Activated naive CD4-positive, alpha-beta T cell treated with anti-CD3 and anti-CD28 coated beads for 36 hours (primary cell): ENCODE results near the gene SASH3. TPM values are rescaled to one million over a fixed set of nuclear protein-coding genes. Genes with fewer than 3 reads are reported as not detected.

Source experiments
- CTCF ChIA-PET: fragments of 350-600 bp; sonication (Branson Sonifier 250); formaldehyde crosslinking; loops from one replicate; lab custom pipeline; 2021; ENCODE audit warnings: antibody characterized with exemption; lab: Charles Lee
- DNase-seq: peaks from one replicate; pipeline ENCODE4 v3.0.0-alpha.2; 2020
- H3K27ac Mint-ChIP-seq: one replicate; pipeline ENCODE4 v1.8.0; 2021; ENCODE audit warnings: mild to moderate bottlenecking, mixed read lengths
- H3K27me3 Mint-ChIP-seq: one replicate; pipeline ENCODE4 v1.8.0; 2021; ENCODE audit warnings: low read depth, mixed read lengths
- H3K36me3 Mint-ChIP-seq: one replicate; pipeline ENCODE4 v1.8.0; 2021; ENCODE audit warnings: low read depth, mixed read lengths
- H3K4me1 Mint-ChIP-seq: one replicate; pipeline ENCODE4 v1.8.0; 2021; ENCODE audit warnings: low read depth, mixed read lengths
- H3K4me3 Mint-ChIP-seq: one replicate; pipeline ENCODE4 v1.8.0; 2021; ENCODE audit warnings: mild to moderate bottlenecking, moderate library complexity, mixed read lengths
- H3K9me3 Mint-ChIP-seq: one replicate; pipeline ENCODE4 v1.8.0; 2021; ENCODE audit warnings: mixed read lengths
- intact Hi-C: fragments of 100-400 bp; cut with micrococcal nuclease; formaldehyde crosslinking; loops from one replicate; pipeline ENCODE4 v1.15.1; 2023
- total RNA-seq, 2 experiments: library from RNA; stranded (reverse); gene quantifications; one replicate each; pipeline ENCODE4 v1.2.3, GENCODE V29; 2021

The SASH3 gene
- total RNA-seq, 2 experiments from 2014 or later = 90.3 to 98.7 TPM

DNA sequence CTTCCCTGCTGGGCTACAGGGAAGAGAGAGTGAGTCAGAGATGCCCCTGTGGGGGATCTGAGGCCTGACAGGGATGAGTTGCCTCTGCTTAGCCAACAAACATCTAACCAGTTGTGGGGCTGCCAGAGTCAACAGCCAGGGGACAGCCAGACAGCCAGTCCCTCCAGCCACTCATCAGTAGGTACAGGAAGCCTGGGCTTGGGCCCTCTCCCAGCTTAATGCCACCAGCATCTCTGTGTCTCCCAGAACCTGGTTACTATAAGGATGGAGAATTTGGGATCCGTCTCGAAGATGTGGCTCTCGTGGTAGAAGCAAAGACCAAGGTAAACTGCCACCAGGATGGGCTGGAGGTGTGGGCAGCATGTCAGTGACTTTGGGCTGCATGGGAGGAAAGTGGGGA lies 17.3 kb upstream of the SASH3 start:
- H3K36me3 Mint-ChIP-seq = no peaks in the 10 kb centered on the region
- peaks cover 39% of the 10 kb centered on the region for H3K4me1 Mint-ChIP-seq
- no peaks in the 10 kb centered on the region for H3K9me3 Mint-ChIP-seq
- H3K27me3 Mint-ChIP-seq = no peaks in the 10 kb centered on the region
- DNase-seq = no peak
- no peak overlapping the region for H3K4me3 Mint-ChIP-seq
- intact Hi-C loops = no loop called here
- no peak overlapping the region for H3K27ac Mint-ChIP-seq
- CTCF ChIA-PET = interaction anchor here (1.1 kb wide), 1 partner anchor 31 kb away, joined by 3 read pairs; no protein-coding TSS in a partner anchor

DNA sequence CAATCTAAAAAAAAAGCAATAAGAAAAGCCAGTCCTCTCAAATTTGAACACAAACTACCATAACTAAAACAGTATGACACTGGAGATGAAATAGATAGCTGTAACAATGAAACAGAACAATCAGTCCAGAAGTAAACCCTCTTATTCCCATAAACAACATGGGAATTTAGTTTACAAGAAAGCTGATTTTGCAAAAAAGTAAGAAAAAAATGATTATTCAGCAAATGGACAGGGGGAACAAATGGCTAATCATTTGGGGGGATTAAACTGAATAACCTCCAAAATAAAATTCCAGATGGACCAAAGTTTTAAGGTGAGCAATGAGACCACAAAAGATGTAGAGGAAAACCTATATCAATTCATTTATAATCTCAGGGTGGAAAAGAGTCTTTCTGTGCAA lies 16.1 kb upstream of the SASH3 start:
- CTCF ChIA-PET = interaction anchor here (0.6 kb wide), 1 partner anchor 26 kb away, joined by 4 read pairs; no protein-coding TSS in a partner anchor
- Mint-ChIP-seq H3K27ac (no peak overlapping the region), H3K36me3 (no peaks in the 10 kb centered on the region), H3K4me3 (no peak overlapping the region), H3K9me3 (no peaks in the 10 kb centered on the region), H3K4me1 (peaks cover 39% of the 10 kb centered on the region), H3K27me3 (no peaks in the 10 kb centered on the region)
- intact Hi-C loops = no loop called here
- no peak for DNase-seq

DNA sequence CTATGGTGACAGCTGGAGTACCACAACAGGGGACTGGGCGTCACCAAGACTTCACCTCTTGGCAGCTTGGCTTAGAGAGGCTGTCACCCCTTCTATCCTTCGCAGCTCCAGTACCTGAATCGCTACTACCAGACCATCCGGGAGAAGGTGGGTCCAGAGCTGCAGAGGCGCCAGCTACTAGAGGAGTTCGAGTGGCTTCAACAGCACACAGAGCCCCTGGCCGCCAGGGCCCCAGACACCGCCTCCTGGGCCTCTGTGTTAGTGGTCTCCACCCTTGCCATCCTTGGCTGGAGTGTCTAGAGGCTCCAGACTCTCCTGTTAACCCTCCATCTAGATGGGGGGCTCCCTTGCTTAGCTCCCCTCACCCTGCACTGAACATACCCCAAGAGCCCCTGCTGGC lies 11.6 kb upstream of the SASH3 start:
- DNase-seq = no peak
- peaks cover 51% of the 10 kb centered on the region for H3K4me1 Mint-ChIP-seq
- intact Hi-C loops = no loop called here
- no peaks in the 10 kb centered on the region for H3K9me3 Mint-ChIP-seq
- no peak overlapping the region for H3K27ac Mint-ChIP-seq
- H3K27me3 Mint-ChIP-seq = no peaks in the 10 kb centered on the region
- CTCF ChIA-PET = interaction anchor here (1.4 kb wide), 1 partner anchor 8 kb away, joined by 4 read pairs; no protein-coding TSS in a partner anchor
- H3K4me3 Mint-ChIP-seq = no peak overlapping the region
- H3K36me3 Mint-ChIP-seq = no peaks in the 10 kb centered on the region

- peaks cover 54% of the 10 kb centered on the region for H3K4me1 Mint-ChIP-seq
- no peak overlapping the region for H3K4me3 Mint-ChIP-seq
- H3K36me3 Mint-ChIP-seq = no peaks in the 10 kb centered on the region
- H3K9me3 Mint-ChIP-seq = no peaks in the 10 kb centered on the region
- DNase-seq = no peak
- no peaks in the 10 kb centered on the region for H3K27me3 Mint-ChIP-seq
- peak overlapping the region; percentile 46 for H3K27ac Mint-ChIP-seq
- intact Hi-C loops = loop anchor here (1.0 kb wide), 1 partner anchor 10 kb away; no protein-coding TSS in a partner anchor
- CTCF ChIA-PET = interaction anchor here (1.4 kb wide), 1 partner anchor 9 kb away, joined by 4 read pairs; no protein-coding TSS in a partner anchor
Observed at GRCh38 chrX:129768586-129769466, 10.9 kb upstream of the SASH3 start.

- H3K4me3 Mint-ChIP-seq = no peak overlapping the region
- H3K4me1 Mint-ChIP-seq = peaks cover 62% of the 10 kb centered on the region
- intact Hi-C loops = loop anchor here (1.0 kb wide), 1 partner anchor 10 kb away; no protein-coding TSS in a partner anchor
Observed at GRCh38 chrX:129769467-129770154, 10.1 kb upstream of the SASH3 start.

DNA sequence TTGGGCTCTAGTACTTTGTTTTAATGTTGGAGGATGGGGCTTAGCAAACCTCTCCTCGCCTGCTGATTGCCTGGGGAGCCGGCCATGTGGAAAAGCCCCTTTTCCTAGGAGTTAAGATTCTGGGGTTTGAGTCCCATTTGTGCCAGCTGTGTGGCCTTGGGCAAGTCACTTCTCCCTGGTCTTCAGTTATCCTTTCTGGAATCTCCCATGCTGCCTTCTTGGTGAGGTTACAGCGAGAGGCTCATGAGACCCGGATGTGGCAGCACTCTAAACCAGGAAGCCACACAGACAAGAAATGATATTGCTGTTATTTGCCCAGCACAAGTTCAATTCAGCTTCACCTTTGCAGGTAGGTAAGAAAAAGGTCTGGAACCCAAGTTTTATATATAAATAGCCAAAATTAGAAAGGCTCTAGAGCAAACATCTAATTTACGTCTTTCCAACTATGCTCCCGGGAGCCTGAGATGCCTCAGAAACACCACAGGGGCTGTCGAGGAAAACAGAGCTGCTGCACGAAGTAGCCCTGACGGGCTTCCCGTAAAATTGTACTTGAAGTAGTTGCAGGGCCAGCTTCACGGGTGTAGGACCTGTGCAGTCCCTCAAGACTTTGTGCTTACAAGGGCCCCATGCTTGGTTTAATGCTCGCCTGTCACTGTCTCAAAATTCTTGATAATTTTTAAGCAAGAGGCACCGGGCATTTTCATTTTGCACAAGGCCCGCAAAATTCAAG lies 8.3 kb upstream of the SASH3 start:
- Mint-ChIP-seq H3K9me3 (no peaks in the 10 kb centered on the region), H3K27ac (peak overlapping the region; percentile 92), H3K4me1 (peaks cover 71% of the 10 kb centered on the region), H3K27me3 (no peaks in the 10 kb centered on the region), H3K4me3 (peak overlapping the region; percentile 34), H3K36me3 (no peaks in the 10 kb centered on the region)
- CTCF ChIA-PET = interaction anchor here (0.9 to 2.6 kb wide), 5 partner anchors 9 to 167 kb away, joined by 3 to 10 read pairs (median 4); partner anchors contain the start of gene SASH3
- intact Hi-C loops = no loop called here
- peak; percentile 61 for DNase-seq

More at GRCh38 chrX:129769467-129770154, 10.1 kb upstream of the SASH3 start:
- peak overlapping the region; percentile 77 for H3K27ac Mint-ChIP-seq
- no peaks in the 10 kb centered on the region for H3K36me3 Mint-ChIP-seq
- H3K9me3 Mint-ChIP-seq = no peaks in the 10 kb centered on the region
- CTCF ChIA-PET = interaction anchor here (2.6 kb wide), 1 partner anchor 13 kb away, joined by 10 read pairs; no protein-coding TSS in a partner anchor
- no peaks in the 10 kb centered on the region for H3K27me3 Mint-ChIP-seq
- peak; percentile 68 for DNase-seq

- no peaks in the 10 kb centered on the region for H3K27me3 Mint-ChIP-seq
- peak overlapping the region; percentile 32 for H3K4me3 Mint-ChIP-seq
- DNase-seq = peak; percentile 68
- CTCF ChIA-PET = interaction anchor here (1.1 to 2.1 kb wide), 3 partner anchors 8 to 17 kb away, joined by 3 to 5 read pairs (median 3); no protein-coding TSS in a partner anchor
- H3K4me1 Mint-ChIP-seq = peaks cover 67% of the 10 kb centered on the region
- no peaks in the 10 kb centered on the region for H3K36me3 Mint-ChIP-seq
- no peaks in the 10 kb centered on the region for H3K9me3 Mint-ChIP-seq
- intact Hi-C loops = no loop called here
- H3K27ac Mint-ChIP-seq = peak overlapping the region; percentile 91
Observed at GRCh38 chrX:129772796-129773431, 6.8 kb upstream of the SASH3 start.

GRCh38 chrX:129773649-129774458 lies 5.9 kb upstream of the SASH3 start:
- Mint-ChIP-seq H3K4me1 (peaks cover 62% of the 10 kb centered on the region), H3K4me3 (no peak overlapping the region), H3K27ac (peak overlapping the region; percentile 91), H3K27me3 (no peaks in the 10 kb centered on the region), H3K9me3 (no peaks in the 10 kb centered on the region), H3K36me3 (no peaks in the 10 kb centered on the region)
- CTCF ChIA-PET = interaction anchor here (0.9 to 1.1 kb wide), 3 partner anchors 9 to 18 kb away, joined by 3 to 4 read pairs (median 3); no protein-coding TSS in a partner anchor
- DNase-seq = peak; percentile 63
- intact Hi-C loops = no loop called here

DNA sequence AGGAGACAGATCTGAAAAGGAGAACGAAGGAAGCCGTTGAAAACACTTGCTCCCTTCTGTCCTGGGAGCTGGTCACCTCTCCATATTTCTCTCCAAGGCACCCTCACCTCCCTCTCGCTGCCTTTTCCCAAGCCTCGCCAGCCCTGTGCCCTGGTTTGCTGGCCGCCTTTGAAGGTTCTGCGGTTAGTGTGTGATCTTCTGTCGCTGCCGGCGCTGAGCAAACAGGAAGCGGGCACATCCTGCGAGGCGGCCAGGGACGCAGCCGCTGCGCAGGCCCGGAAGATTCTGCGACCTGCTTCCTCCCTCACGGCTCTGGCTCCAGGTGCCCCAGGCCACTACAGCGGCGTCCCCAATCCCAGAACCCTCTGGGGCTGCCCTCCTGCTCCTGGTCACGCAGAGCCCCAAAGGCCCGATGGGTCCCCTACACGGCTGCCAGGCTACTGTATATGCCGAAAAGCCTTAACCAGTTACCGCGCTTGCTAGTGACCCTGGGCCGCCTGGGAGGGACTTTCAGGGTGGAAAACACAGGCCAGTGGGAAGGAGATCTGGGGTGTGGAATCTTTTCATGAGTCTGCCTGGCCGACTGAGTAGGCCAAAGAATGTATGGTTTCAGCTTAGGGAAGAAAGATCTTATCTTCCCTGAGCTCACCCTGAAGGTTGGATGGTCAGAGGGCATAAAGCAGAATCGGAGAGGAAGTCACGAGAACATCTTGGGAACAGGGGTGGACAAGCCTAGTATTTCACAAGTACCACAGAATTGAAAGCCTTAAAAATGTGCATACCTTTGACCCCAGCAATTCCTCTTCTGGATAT lies 2.3 kb upstream of the SASH3 start:
- Mint-ChIP-seq H3K27ac (peak overlapping the region; percentile 97), H3K27me3 (no peaks in the 10 kb centered on the region), H3K9me3 (no peaks in the 10 kb centered on the region), H3K4me3 (peak overlapping the region; percentile 82), H3K36me3 (peaks cover 17% of the 10 kb centered on the region), H3K4me1 (peaks cover 49% of the 10 kb centered on the region)
- DNase-seq = peak; percentile 83
- CTCF ChIA-PET = interaction anchor here (1.0 to 1.8 kb wide), 3 partner anchors 11 to 21 kb away, joined by 3 to 6 read pairs (median 3); no protein-coding TSS in a partner anchor
- intact Hi-C loops = no loop called here

DNA sequence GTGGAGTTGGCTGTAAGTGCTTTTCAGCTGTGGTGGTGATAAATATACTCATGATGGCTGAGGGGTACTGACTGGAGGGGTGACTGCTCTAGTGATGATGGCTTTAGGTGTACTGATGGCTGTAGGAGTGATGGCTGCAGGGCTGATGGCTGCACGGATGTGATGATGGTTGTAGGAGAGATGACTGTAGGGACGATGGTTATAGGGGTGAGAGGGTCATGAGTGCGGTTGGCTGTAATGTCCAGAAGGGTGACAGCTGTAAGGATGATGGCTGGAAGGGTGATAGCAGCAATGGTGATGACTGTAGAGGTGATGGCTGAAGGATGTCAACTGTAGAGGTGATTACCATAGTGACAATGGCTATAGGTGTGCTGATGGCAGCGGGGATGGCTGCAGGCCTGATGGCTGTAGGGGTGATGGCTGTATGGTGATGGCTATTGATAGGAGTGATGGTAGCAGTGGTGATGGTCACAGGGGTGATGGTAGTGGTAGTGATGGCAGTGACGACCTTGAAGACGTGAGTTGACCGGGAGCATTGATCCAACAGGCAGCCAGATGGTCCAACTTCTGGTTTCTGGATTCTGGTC lies 570 bp upstream of the SASH3 start:
- Mint-ChIP-seq H3K4me3 (peak overlapping the region; percentile 82), H3K36me3 (peaks cover 32% of the 10 kb centered on the region), H3K9me3 (no peaks in the 10 kb centered on the region), H3K27ac (peak overlapping the region; percentile 97), H3K27me3 (no peaks in the 10 kb centered on the region), H3K4me1 (peaks cover 50% of the 10 kb centered on the region)
- no peak for DNase-seq
- CTCF ChIA-PET = interaction anchor here (0.9 to 1.8 kb wide), 4 partner anchors 11 to 53 kb away, joined by 3 to 6 read pairs (median 4); no protein-coding TSS in a partner anchor
- intact Hi-C loops = no loop called here
